ENCODE results near the gene NEDD9. TPM values are rescaled to one million over a fixed set of nuclear protein-coding genes. Genes with fewer than 3 reads are reported as not detected.

Gene NEDD9
- total and polyA plus RNA-seq, 2 experiments from 2014 or later, result 4.4 to 13.0 TPM

DNA sequence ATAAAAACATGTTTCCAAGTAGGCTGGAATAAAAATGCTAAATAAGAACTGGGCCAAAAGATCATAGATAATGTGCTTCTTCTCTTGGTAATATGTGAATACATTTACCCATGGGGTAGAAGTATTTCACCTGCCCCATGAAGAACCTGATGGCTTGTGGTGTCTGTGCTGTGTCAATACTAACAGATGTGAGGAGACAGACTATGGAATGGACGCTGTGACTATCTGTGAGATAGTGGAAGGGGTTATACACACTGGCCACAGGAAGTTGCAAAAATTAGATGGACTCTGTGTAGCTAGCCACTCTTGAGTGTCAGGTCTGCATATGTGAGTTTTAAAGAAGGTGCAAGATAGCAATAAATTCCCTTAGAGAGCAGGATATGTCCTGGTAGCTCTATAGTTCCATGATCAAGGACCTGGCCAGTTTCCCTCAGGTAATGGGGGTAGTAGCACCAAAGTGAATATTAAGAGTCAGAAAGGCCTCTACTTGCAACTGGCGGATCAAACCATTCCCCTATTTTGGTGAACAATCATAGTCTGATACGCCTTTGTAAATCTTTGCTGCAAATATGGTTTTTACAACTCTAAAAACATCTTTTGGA is 48.6 kb downstream of the NEDD9 start:
- no peaks in the 10 kb centered on the region for H3K79me2 ChIP-seq (replicated peaks; ENCODE audit: insufficient read depth)
- peaks cover 33% of the 10 kb centered on the region for H3K36me3 Mint-ChIP-seq (ENCODE audit: low read depth)
- H3K4me1 Mint-ChIP-seq, result peaks cover 13% of the 10 kb centered on the region

DNA sequence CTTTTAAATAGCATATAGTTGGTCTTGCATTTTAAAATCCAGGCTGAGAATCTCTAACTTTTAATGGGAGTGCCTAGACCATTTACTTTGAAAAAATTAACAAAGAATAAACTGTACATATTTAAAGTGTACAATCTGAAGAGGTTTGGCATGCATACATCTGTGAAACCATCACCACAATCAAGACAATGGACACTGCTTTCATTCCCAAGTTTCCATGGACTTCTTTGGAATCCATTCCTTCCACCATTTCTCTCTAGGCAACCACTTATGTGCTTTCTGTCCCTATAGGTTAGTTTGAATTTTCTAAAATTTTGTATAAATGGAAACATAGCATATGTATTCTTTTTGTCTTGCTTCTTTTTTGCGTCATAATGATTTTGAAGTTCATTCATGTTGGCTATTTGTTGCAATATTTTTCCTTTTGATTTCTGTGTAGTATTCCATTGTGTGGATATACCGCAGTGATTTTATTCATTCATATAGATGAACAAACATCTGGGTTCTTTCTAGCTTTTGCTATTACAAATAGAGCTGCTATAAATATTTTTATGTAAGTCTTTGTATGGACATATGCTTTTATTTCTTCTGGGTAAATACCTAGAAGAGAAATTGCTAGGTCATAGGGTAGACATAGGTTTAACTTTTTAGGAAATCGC is 50.9 kb downstream of the NEDD9 start:
- Histone ChIP-seq H3K4me1 (ENCODE audit: insufficient read depth) (peaks cover 16% of the 10 kb centered on the region), H2AFZ (no peak overlapping the region), H4K20me1 (replicated peaks; ENCODE audit: insufficient read depth) (no peaks in the 10 kb centered on the region), H3F3A (replicated peaks; ENCODE audit: low read depth) (no peaks in the 10 kb centered on the region), H3K79me2 (replicated peaks; ENCODE audit: insufficient read depth) (no peaks in the 10 kb centered on the region), H3K4me3 (no peak overlapping the region), H3K9me2 (ENCODE audit: insufficient read depth) (peaks cover 6% of the 10 kb centered on the region; the same call in 1 of the 2 replicates), H3K4me2 (no peak overlapping the region), H3K27ac (ENCODE audit: low read depth) (no peak overlapping the region), H3K27me3 (ENCODE audit: insufficient read depth) (no peaks in the 10 kb centered on the region), H3K36me3 (ENCODE audit: insufficient read depth) (peaks cover 6% of the 10 kb centered on the region)
- Mint-ChIP-seq H3K27ac (no peak overlapping the region), H3K4me1 (peaks cover 15% of the 10 kb centered on the region), H3K4me3 (no peak overlapping the region), H3K27me3 (ENCODE audit: insufficient read depth, low read depth, poor library complexity) (peaks cover 4% of the 10 kb centered on the region), H3K36me3 (ENCODE audit: low read depth) (peaks cover 27% of the 10 kb centered on the region), H3K9me3 (peaks cover 16% of the 10 kb centered on the region; the same call in 2 of the 3 replicates)
- ATAC-seq (no peak), DNase-seq (ENCODE audit: low spot score) (no peak)
- TF ChIP-seq STAT1 (IDR thresholded peaks at IDR 0.05; ENCODE audit: unreplicated experiment) (no peak), ZNF331 (CRISPR knock-in tag; IDR thresholded peaks at IDR 0.05; ENCODE audit: low read depth) (no peak), EZH2 (IDR thresholded peaks at IDR 0.05; ENCODE audit: low read depth, unreplicated experiment) (no peak)
- TF ChIP-seq, protein P1, sequence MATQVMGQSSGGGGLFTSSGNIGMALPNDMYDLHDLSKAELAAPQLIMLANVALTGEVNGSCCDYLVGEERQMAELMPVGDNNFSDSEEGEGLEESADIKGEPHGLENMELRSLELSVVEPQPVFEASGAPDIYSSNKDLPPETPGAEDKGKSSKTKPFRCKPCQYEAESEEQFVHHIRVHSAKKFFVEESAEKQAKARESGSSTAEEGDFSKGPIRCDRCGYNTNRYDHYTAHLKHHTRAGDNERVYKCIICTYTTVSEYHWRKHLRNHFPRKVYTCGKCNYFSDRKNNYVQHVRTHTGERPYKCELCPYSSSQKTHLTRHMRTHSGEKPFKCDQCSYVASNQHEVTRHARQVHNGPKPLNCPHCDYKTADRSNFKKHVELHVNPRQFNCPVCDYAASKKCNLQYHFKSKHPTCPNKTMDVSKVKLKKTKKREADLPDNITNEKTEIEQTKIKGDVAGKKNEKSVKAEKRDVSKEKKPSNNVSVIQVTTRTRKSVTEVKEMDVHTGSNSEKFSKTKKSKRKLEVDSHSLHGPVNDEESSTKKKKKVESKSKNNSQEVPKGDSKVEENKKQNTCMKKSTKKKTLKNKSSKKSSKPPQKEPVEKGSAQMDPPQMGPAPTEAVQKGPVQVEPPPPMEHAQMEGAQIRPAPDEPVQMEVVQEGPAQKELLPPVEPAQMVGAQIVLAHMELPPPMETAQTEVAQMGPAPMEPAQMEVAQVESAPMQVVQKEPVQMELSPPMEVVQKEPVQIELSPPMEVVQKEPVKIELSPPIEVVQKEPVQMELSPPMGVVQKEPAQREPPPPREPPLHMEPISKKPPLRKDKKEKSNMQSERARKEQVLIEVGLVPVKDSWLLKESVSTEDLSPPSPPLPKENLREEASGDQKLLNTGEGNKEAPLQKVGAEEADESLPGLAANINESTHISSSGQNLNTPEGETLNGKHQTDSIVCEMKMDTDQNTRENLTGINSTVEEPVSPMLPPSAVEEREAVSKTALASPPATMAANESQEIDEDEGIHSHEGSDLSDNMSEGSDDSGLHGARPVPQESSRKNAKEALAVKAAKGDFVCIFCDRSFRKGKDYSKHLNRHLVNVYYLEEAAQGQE (IDR thresholded peaks at IDR 0.05; ENCODE audit: unreplicated experiment), result no peak

More for the DNA sequence above, 48.6 kb downstream of the NEDD9 start:
- no peak overlapping the region for H3K4me2 ChIP-seq
- no peak for ATAC-seq
- peaks cover 16% of the 10 kb centered on the region; the same call in 2 of the 3 replicates for H3K9me3 Mint-ChIP-seq
- no peaks in the 10 kb centered on the region for H3K27me3 ChIP-seq (ENCODE audit: insufficient read depth)
- H3K9me2 ChIP-seq (ENCODE audit: insufficient read depth), result peaks cover 6% of the 10 kb centered on the region; the same call in 1 of the 2 replicates
- peaks cover 4% of the 10 kb centered on the region for H3K27me3 Mint-ChIP-seq (ENCODE audit: insufficient read depth, low read depth, poor library complexity)
- no peaks in the 10 kb centered on the region for H4K20me1 ChIP-seq (replicated peaks; ENCODE audit: insufficient read depth)
- no peaks in the 10 kb centered on the region for H3F3A ChIP-seq (replicated peaks; ENCODE audit: low read depth)
- no peak overlapping the region for H3K4me3 ChIP-seq
- H3K4me1 ChIP-seq (ENCODE audit: insufficient read depth), result peaks cover 14% of the 10 kb centered on the region
- no peak for DNase-seq (ENCODE audit: low spot score)
- H3K27ac Mint-ChIP-seq, result no peak overlapping the region
- no peak overlapping the region for H2AFZ ChIP-seq
- peaks cover 6% of the 10 kb centered on the region for H3K36me3 ChIP-seq (ENCODE audit: insufficient read depth)
- H3K4me3 Mint-ChIP-seq, result no peak overlapping the region
- TF ChIP-seq EZH2phosphoT487 (IDR thresholded peaks at IDR 0.05; ENCODE audit: unreplicated experiment) (no peak), ZNF331 (CRISPR knock-in tag; IDR thresholded peaks at IDR 0.05; ENCODE audit: low read depth) (no peak), NANOG (IDR thresholded peaks at IDR 0.05; ENCODE audit: borderline replicate concordance) (no peak), EZH2 (IDR thresholded peaks at IDR 0.05; ENCODE audit: low read depth, unreplicated experiment) (no peak), CREB1 (CRISPR knock-in tag; IDR thresholded peaks at IDR 0.05; ENCODE audit: low read depth) (no peak)
- TF ChIP-seq, protein P2, sequence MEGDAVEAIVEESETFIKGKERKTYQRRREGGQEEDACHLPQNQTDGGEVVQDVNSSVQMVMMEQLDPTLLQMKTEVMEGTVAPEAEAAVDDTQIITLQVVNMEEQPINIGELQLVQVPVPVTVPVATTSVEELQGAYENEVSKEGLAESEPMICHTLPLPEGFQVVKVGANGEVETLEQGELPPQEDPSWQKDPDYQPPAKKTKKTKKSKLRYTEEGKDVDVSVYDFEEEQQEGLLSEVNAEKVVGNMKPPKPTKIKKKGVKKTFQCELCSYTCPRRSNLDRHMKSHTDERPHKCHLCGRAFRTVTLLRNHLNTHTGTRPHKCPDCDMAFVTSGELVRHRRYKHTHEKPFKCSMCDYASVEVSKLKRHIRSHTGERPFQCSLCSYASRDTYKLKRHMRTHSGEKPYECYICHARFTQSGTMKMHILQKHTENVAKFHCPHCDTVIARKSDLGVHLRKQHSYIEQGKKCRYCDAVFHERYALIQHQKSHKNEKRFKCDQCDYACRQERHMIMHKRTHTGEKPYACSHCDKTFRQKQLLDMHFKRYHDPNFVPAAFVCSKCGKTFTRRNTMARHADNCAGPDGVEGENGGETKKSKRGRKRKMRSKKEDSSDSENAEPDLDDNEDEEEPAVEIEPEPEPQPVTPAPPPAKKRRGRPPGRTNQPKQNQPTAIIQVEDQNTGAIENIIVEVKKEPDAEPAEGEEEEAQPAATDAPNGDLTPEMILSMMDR (conservative IDR thresholded peaks at IDR 0.05; ENCODE audit: low read depth in 2 of 2), result no peak
- H3K27ac ChIP-seq (ENCODE audit: low read depth), result no peak overlapping the region

Measured in GM23338 (cell line).